Measurements from ENCODE around the gene ARHGEF28. TPM values are rescaled to one million over a fixed set of nuclear protein-coding genes. Genes with fewer than 3 reads are reported as not detected.

ARHGEF28 gene
- total RNA-seq, 1 donor from 2014 or later = 37.4 TPM

DNA sequence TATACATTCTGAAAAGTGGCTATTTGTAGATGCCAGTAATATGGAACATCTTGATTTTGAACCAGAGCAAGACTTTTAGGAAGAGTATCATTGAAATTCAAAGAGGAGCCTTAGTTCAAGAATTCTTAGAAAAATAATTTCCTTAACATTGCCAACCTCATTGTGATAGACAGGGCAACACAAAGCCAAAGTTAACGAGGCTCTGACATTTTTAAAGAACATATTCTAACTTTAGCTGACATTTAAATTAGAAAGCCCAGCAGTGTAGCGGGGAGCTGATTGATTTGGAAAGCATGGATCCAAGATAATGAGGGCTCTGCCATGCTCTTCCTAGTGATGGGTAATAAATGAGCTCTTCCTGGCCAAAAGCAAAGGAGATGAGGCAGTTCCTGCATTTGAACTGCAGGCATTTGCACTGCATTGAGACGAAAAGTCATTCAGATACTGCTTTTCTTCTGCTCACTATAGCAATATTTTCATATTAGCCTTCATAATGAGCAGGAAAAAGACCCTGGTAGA is 325.0 kb downstream of the ARHGEF28 start:
- TF ChIP-seq, protein P1, sequence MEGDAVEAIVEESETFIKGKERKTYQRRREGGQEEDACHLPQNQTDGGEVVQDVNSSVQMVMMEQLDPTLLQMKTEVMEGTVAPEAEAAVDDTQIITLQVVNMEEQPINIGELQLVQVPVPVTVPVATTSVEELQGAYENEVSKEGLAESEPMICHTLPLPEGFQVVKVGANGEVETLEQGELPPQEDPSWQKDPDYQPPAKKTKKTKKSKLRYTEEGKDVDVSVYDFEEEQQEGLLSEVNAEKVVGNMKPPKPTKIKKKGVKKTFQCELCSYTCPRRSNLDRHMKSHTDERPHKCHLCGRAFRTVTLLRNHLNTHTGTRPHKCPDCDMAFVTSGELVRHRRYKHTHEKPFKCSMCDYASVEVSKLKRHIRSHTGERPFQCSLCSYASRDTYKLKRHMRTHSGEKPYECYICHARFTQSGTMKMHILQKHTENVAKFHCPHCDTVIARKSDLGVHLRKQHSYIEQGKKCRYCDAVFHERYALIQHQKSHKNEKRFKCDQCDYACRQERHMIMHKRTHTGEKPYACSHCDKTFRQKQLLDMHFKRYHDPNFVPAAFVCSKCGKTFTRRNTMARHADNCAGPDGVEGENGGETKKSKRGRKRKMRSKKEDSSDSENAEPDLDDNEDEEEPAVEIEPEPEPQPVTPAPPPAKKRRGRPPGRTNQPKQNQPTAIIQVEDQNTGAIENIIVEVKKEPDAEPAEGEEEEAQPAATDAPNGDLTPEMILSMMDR (IDR thresholded peaks at IDR 0.05; ENCODE audit: insufficient read depth, low read length, severe bottlenecking) = no peak
- Histone ChIP-seq H3K27me3 (ENCODE audit: control insufficient read depth, insufficient read depth, low read length) (no peaks in the 10 kb centered on the region), H3K36me3 (ENCODE audit: control insufficient read depth, insufficient read depth, low read length) (no peaks in the 10 kb centered on the region), H3K4me3 (ENCODE audit: low read depth, low read length) (no peak overlapping the region)
- no peak for DNase-seq (ENCODE audit: low read depth)
- FAIRE-seq = no peak

DNA sequence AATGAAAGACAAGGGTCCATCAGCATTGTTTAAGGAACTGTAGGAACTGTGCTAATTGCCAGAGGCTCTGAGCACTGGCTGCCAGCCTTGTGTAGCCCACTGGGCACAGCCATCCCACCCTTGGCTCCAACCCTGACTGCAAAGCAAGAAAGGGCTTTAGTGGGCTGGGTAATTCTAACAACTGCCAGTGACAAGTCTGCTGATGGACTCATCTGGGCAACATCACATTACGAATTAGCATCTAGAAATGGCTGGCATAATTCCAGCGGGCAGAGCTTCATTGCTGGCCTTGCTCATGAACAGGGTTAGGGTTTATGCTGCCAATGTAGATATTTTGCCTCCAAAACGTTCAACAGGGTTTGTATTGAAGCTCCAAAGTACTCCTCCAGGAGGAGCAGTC is 326.9 kb downstream of the ARHGEF28 start:
- DNase-seq (ENCODE audit: low read depth) = no peak
- Histone ChIP-seq H3K4me3 (ENCODE audit: low read depth, low read length) (no peak overlapping the region), H3K27me3 (ENCODE audit: control insufficient read depth, insufficient read depth, low read length) (no peaks in the 10 kb centered on the region), H3K36me3 (ENCODE audit: control insufficient read depth, insufficient read depth, low read length) (no peaks in the 10 kb centered on the region)
- TF ChIP-seq, protein P1 (IDR thresholded peaks at IDR 0.05; ENCODE audit: insufficient read depth, low read length, severe bottlenecking) = no peak
- FAIRE-seq = peak; percentile 36

DNA sequence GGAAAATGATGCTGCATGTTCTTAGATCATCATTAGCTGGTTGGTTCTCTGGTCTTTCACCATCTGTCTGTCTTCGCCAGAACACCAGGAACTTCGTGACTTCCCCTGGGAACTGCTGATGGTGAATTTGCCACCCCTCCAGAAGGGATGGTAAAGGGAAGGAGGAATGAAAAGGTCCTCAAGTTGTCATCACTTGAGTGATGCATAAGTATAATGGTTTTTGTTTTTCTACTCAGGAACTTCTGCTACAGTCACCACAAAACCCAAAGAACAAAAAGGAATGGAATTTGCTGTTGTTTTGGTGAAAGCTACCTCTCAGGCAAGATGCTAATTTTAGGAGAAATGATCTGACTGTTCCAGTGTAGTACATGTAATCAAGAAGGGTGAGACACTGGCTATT is 328.4 kb downstream of the ARHGEF28 start:
- no peak for FAIRE-seq
- TF ChIP-seq, protein P1 (IDR thresholded peaks at IDR 0.05; ENCODE audit: insufficient read depth, low read length, severe bottlenecking) = no peak

DNA sequence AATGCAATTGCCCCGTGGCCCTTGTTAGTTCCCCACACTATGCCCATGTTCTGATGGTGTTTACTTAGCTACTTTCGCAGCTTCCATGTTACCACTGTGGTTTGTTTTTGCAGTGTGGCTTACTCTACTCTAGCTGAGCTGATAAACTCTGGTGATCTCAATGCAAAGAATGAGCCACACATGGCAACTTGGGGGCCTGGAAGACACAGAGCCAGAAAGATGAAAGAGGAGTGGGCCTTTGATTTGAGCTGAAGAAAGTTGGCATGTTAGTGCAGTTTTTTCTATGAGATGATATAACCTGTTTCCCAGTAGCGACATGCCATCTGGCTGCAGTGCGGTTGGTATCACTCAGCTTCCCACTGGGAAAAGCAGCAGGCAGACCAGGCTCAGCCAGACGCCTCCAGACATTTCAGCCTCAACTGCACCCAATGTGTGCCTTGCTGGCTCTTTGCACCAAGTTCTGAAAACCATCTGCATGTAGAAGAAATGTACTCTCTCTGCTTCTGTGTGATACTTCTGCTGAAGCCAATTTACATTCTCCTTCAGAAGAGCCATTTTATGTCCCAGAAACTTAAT is 329.4 kb downstream of the ARHGEF28 start:
- no peak for FAIRE-seq

More for the DNA sequence above, 328.4 kb downstream of the ARHGEF28 start:
- H3K36me3 ChIP-seq (ENCODE audit: control insufficient read depth, insufficient read depth, low read length) = no peaks in the 10 kb centered on the region
- H3K4me3 ChIP-seq (ENCODE audit: low read depth, low read length) = no peak overlapping the region
- H3K27me3 ChIP-seq (ENCODE audit: control insufficient read depth, insufficient read depth, low read length) = no peaks in the 10 kb centered on the region
- DNase-seq (ENCODE audit: low read depth) = no peak

DNA sequence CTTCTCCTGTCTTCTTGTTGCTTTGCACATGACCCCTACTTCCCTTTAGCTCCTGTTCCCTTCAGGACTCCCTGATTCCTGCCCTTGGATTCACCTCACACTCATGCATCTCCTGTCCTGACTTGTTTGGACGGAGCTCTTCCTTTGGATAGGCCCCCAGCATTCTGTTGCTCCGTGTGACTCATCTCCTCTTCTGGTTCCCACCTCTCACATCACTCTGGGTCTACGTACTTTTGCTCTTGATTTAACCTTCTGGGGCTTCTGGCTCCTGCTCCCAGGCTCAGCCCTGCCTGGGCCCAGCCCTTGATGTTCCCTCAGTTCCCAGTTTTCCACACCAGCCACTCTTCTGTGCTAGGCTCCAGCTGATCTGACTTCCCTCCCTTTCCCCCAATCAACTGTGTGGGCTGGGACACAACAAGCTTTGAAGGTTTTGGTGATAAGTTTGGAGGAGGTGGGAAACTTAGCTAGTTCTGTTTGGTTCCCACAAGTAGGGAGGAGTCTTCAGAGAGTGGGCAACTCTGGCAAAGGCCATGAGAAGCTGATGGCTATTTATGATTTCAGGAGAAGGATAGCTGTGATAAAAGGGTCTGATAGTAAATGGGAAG is 331.5 kb downstream of the ARHGEF28 start:
- Histone ChIP-seq H3K36me3 (ENCODE audit: control insufficient read depth, insufficient read depth, low read length) (no peaks in the 10 kb centered on the region), H3K4me3 (ENCODE audit: low read depth, low read length) (no peak overlapping the region), H3K27me3 (ENCODE audit: control insufficient read depth, insufficient read depth, low read length) (no peaks in the 10 kb centered on the region)
- TF ChIP-seq, protein P1 (IDR thresholded peaks at IDR 0.05; ENCODE audit: insufficient read depth, low read length, severe bottlenecking) = no peak
- FAIRE-seq (peak; percentile 83), DNase-seq (ENCODE audit: low read depth) (peak; percentile 97)

More for the DNA sequence above, 329.4 kb downstream of the ARHGEF28 start:
- no peaks in the 10 kb centered on the region for H3K36me3 ChIP-seq (ENCODE audit: control insufficient read depth, insufficient read depth, low read length)
- H3K27me3 ChIP-seq (ENCODE audit: control insufficient read depth, insufficient read depth, low read length) = no peaks in the 10 kb centered on the region
- no peak for DNase-seq (ENCODE audit: low read depth)
- no peak overlapping the region for H3K4me3 ChIP-seq (ENCODE audit: low read depth, low read length)
- TF ChIP-seq, protein P1 (IDR thresholded peaks at IDR 0.05; ENCODE audit: insufficient read depth, low read length, severe bottlenecking) = no peak

Measured in bronchial epithelial cell (primary cell).